Mesendoderm (in vitro differentiated cells): ENCODE results near the gene ZSWIM3.

Experiments
- DNase-seq: peaks from one replicate; pipeline ENCODE4 v3.0.0; 2013
- H2AK5ac ChIP-seq: 2 replicates; pipeline ENCODE4 v1.6.1; 2013; ENCODE audit warnings: low read length, inconsistent platforms
- H2BK120ac ChIP-seq: 2 replicates; pipeline ENCODE4 v1.6.1; 2013; ENCODE audit warnings: low read depth, mild to moderate bottlenecking, low read length, moderate library complexity, mixed read lengths
- H2BK15ac ChIP-seq: replicated peaks from 2 replicates; pipeline ENCODE4 v1.6.1; 2013; ENCODE audit warnings: low read depth, mild to moderate bottlenecking, moderate library complexity
- H2BK5ac ChIP-seq: 2 replicates; pipeline ENCODE4 v1.6.1; 2013; ENCODE audit warnings: low read length, inconsistent platforms
- H3K18ac ChIP-seq: 2 replicates; pipeline ENCODE4 v1.6.1; 2013; ENCODE audit warnings: mild to moderate bottlenecking, low read length, mixed read lengths
- H3K23ac ChIP-seq: one replicate; pipeline ENCODE4 v1.6.1; 2013; ENCODE audit warnings: low read length
- H3K27ac ChIP-seq: 2 replicates; pipeline ENCODE4 v1.5.1; 2013; ENCODE audit warnings: low read depth, mild to moderate bottlenecking, inconsistent platforms, low read length, moderate library complexity
- H3K27me3 ChIP-seq: 2 replicates; pipeline ENCODE4 v1.6.1; 2013; ENCODE audit warnings: low read length, control low read depth, mild to moderate bottlenecking, inconsistent platforms; ENCODE audit not compliant: insufficient read depth, poor library complexity
- H3K36me3 ChIP-seq: 2 replicates; pipeline ENCODE4 v1.6.1; 2013; ENCODE audit warnings: low read length, inconsistent platforms; ENCODE audit not compliant: control insufficient read depth, insufficient read depth
- H3K4ac ChIP-seq: one replicate; pipeline ENCODE4 v1.6.1; 2013; ENCODE audit warnings: low read depth, mild to moderate bottlenecking, low read length, moderate library complexity
- H3K4me1 ChIP-seq: 2 replicates; pipeline ENCODE4 v1.6.1; 2013; ENCODE audit warnings: low read depth, low read length, inconsistent platforms; ENCODE audit not compliant: control insufficient read depth
- H3K4me2 ChIP-seq: 2 replicates; pipeline ENCODE4 v1.6.1; 2013; ENCODE audit warnings: low read length
- H3K4me3 ChIP-seq: 2 replicates; pipeline ENCODE4 v1.5.1; 2013; ENCODE audit warnings: mild to moderate bottlenecking, low read length
- H3K56ac ChIP-seq: one replicate; pipeline ENCODE4 v1.6.1; 2013; ENCODE audit warnings: low read length
- H3K79me1 ChIP-seq: 2 replicates; pipeline ENCODE4 v1.6.1; 2013; ENCODE audit warnings: low read length, inconsistent platforms
- H3K79me2 ChIP-seq: 2 replicates; pipeline ENCODE4 v1.6.1; 2013; ENCODE audit warnings: mild to moderate bottlenecking, low read length; ENCODE audit not compliant: control insufficient read depth, insufficient read depth
- H3K9ac ChIP-seq: 2 replicates; pipeline ENCODE4 v1.6.1; 2013; ENCODE audit warnings: low read length, inconsistent platforms
- H4K5ac ChIP-seq: one replicate; pipeline ENCODE4 v1.6.1; 2013; ENCODE audit warnings: low read length
- H4K8ac ChIP-seq: one replicate; pipeline ENCODE4 v1.6.1; 2013; ENCODE audit warnings: low read depth, mild to moderate bottlenecking, control low read depth, low read length, moderate library complexity
- WGBS: extraction: QIAGEN DNeasy Blood & Tissue Kit; methylation state at CpG from one replicate; pipeline ENCODE4 v1.1.7; 2013; ENCODE audit warnings: low lambda C conversion rate, missing lambda C conversion rate; ENCODE audit not compliant: insufficient coverage; ENCODE audit errors: extremely low coverage; 5-methylcytosine and 5-hydroxymethylcytosine counted together

Gene ZSWIM3

DNA sequence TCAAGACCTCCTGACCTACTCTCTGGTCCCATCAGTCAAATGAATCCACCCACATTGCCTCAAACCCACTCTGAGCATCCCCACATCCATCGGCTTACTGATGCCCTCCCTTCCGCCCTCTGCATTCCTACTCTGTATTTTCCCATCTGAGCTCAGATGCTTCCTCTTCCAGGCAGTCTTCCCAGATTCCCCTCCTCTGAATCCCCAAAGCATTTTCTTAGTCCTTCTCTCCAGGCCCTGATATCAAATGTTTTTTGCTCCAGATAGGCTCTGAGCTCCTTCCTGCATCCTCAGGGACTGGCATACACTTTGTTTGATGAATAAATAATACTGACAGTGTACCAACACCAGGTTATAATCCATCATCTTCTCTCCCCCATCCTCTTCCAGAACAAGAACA, 50.7 kb downstream of the ZSWIM3 start:
- no peak overlapping the region for H2BK15ac ChIP-seq

DNA sequence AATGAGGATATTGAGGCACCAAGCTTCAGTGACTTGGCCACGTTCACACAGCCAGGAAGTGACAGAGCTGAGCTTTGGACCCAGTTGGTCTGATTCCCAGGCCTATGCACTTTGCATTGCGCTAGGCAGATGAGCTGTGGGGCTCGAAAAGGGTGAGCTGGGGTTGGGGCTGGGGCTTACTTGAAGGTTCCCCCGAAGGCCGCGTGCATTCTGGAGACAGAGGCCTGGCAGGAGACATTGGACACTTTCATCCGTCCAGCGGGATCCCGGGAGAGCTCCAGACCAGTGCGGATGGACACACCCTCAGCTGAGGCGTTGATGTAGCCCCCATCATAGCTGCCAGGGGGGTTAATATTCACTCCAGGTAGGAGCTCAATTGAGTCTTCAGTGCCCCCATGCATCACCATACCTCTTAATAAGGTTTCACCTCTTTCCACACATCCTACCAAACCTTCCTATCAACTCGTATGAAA, 52.0 kb downstream of the ZSWIM3 start:
- no peaks in the 10 kb centered on the region for H3K27me3 ChIP-seq
- no peak overlapping the region for H2BK120ac ChIP-seq
- H4K8ac ChIP-seq, result no peak overlapping the region
- H3K79me2 ChIP-seq, result peaks cover 3% of the 10 kb centered on the region
- peaks cover 16% of the 10 kb centered on the region for H3K36me3 ChIP-seq
- H3K27ac ChIP-seq, result no peak overlapping the region
- H3K4me2 ChIP-seq, result no peak overlapping the region
- no peak overlapping the region for H4K5ac ChIP-seq
- no peak overlapping the region for H3K4me3 ChIP-seq
- WGBS, result 100% methylated on average over 1 of the region's 12 CpGs
- H3K9ac ChIP-seq, result no peak overlapping the region
- peaks cover 2% of the 10 kb centered on the region for H3K4me1 ChIP-seq
- no peak overlapping the region for H3K23ac ChIP-seq
- no peak overlapping the region for H2AK5ac ChIP-seq
- H3K18ac ChIP-seq, result no peak overlapping the region
- no peak overlapping the region for H2BK15ac ChIP-seq
- no peak overlapping the region for H2BK5ac ChIP-seq
- H3K4ac ChIP-seq, result no peak overlapping the region
- no peak overlapping the region for H3K56ac ChIP-seq
- H3K79me1 ChIP-seq, result peaks cover 6% of the 10 kb centered on the region
- no peak for DNase-seq

More for the DNA sequence above, 50.7 kb downstream of the ZSWIM3 start:
- no peak overlapping the region for H2AK5ac ChIP-seq
- no peak overlapping the region for H2BK120ac ChIP-seq
- no CpG with 5 or more reads among the region's 2 CpGs for WGBS
- H2BK5ac ChIP-seq, result no peak overlapping the region
- H3K27me3 ChIP-seq, result no peaks in the 10 kb centered on the region
- no peak overlapping the region for H3K27ac ChIP-seq
- H3K23ac ChIP-seq, result no peak overlapping the region
- no peak overlapping the region for H3K9ac ChIP-seq
- H3K18ac ChIP-seq, result no peak overlapping the region
- H3K4me2 ChIP-seq, result no peak overlapping the region
- no peak overlapping the region for H3K4ac ChIP-seq
- peaks cover 3% of the 10 kb centered on the region for H3K79me2 ChIP-seq
- no peak overlapping the region for H4K8ac ChIP-seq
- H3K36me3 ChIP-seq, result peaks cover 16% of the 10 kb centered on the region
- H3K56ac ChIP-seq, result no peak overlapping the region
- peaks cover 2% of the 10 kb centered on the region for H3K4me1 ChIP-seq
- H3K79me1 ChIP-seq, result peaks cover 6% of the 10 kb centered on the region
- no peak overlapping the region for H4K5ac ChIP-seq
- no peak overlapping the region for H3K4me3 ChIP-seq
- DNase-seq, result no peak

DNA sequence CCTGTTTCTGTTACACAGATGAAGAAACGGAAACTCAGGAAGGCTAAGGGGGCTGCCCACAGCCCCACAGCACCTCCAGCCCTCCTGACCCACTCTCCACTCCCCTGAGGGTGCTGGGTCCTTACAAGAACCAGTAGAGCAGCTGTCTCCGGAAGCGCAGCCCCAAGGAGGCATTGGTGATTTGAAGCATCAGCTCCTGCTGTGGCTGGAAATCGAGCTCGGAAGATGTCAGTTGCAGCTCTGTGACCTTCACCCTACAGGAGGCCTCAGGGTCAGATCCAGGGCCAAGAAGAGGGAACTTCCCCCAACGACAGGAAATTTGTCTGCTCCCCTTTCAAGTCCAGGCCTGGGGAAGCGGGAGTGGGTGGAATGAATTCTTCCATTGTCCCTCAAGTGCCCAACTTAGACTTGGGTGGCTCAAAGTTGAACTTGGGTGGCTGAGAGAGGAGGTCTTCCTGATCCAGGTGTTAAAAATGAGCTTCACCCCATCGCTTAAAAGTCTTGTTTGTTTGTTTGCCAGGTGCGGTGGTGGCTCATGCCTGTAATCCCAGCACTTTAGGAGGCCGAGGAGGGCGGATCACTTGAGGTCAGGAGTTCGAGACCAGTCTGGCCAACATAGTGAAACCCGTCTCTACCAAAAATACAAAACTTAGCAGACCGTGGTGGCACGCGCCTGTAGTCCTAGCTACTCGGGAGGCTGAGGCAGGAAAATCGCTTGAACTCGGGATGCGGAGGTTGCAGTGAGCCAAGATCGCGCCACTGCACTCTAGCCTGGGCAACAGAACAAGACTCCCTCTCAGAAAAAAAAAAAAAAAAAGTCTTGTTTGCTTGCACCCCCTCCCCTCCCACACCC, 52.6 kb downstream of the ZSWIM3 start:
- H2BK15ac ChIP-seq, result no peak overlapping the region
- H4K8ac ChIP-seq, result no peak overlapping the region
- no peak for DNase-seq
- peaks cover 3% of the 10 kb centered on the region for H3K79me2 ChIP-seq
- H2AK5ac ChIP-seq, result no peak overlapping the region
- H3K4me1 ChIP-seq, result peaks cover 2% of the 10 kb centered on the region
- no peak overlapping the region for H2BK5ac ChIP-seq
- H3K4me3 ChIP-seq, result no peak overlapping the region
- H3K18ac ChIP-seq, result no peak overlapping the region
- no peak overlapping the region for H2BK120ac ChIP-seq
- no peak overlapping the region for H3K4me2 ChIP-seq
- H3K27ac ChIP-seq, result no peak overlapping the region
- no peak overlapping the region for H4K5ac ChIP-seq
- H3K27me3 ChIP-seq, result no peaks in the 10 kb centered on the region
- H3K36me3 ChIP-seq, result peaks cover 13% of the 10 kb centered on the region
- H3K9ac ChIP-seq, result no peak overlapping the region
- H3K56ac ChIP-seq, result peak overlapping the region; percentile 25
- no CpG with 5 or more reads among the region's 22 CpGs for whole genome bisulfite sequencing
- peaks cover 6% of the 10 kb centered on the region for H3K79me1 ChIP-seq
- no peak overlapping the region for H3K23ac ChIP-seq
- no peak overlapping the region for H3K4ac ChIP-seq

DNA sequence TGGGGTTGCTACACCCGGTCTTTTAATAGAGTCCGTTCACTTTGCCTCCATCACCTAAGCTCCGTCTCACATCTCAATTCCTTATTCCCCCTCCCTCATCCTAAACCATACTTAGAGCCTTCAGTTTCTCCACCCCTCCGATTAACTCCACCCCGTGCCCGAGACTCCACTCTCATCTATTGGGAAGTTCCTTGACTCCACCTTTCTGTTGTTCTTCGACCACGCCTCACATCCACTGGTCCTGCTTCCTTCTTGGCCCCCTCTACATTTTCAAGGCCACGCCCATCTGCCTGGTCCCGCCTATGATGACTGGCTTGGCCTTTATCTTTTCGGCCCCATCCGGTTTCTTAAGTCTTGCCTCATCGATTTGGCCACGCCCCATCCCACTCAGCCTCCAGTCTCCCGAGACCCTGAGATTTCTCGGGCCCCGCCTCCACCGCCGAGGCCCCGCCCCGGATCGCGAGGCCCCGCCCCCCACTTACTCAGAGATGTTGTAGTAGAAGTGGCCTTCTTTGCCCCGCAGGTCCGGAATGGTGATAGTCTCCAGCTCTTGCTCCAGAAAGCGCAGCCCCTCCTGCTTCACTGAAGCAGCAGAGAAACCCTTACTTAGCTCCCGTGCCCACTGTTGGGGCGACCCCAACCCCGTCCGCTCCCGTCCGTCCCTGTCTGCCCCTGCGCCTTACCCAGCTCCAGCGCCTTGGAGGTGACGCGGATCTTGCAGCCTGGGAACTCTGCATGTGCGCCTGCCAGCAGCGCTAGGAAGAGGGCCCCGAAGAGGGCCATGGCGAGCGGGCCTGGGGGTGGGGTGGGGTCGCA, 53.5 kb downstream of the ZSWIM3 start:
- peak overlapping the region; percentile 80 for H2BK5ac ChIP-seq
- H2AK5ac ChIP-seq, result no peak overlapping the region
- no peak overlapping the region for H2BK15ac ChIP-seq
- peaks cover 3% of the 10 kb centered on the region for H3K79me2 ChIP-seq
- H3K4me3 ChIP-seq, result peak overlapping the region; percentile 78
- H3K18ac ChIP-seq, result no peak overlapping the region
- H3K27ac ChIP-seq, result peak overlapping the region; percentile 1
- peak overlapping the region; percentile 94 for H3K56ac ChIP-seq
- peaks cover 12% of the 10 kb centered on the region for H3K36me3 ChIP-seq
- peaks cover 2% of the 10 kb centered on the region for H3K4me1 ChIP-seq
- 100% methylated on average over 1 of the region's 43 CpGs for WGBS
- peak overlapping the region; percentile 94 for H3K9ac ChIP-seq
- no peak overlapping the region for H4K8ac ChIP-seq
- no peak overlapping the region for H4K5ac ChIP-seq
- H3K27me3 ChIP-seq, result no peaks in the 10 kb centered on the region
- H3K4me2 ChIP-seq, result peak overlapping the region; percentile 99
- DNase-seq, result peak; percentile 100
- H3K79me1 ChIP-seq, result peaks cover 6% of the 10 kb centered on the region
- H3K4ac ChIP-seq, result peak overlapping the region; percentile 1
- H3K23ac ChIP-seq, result no peak overlapping the region
- no peak overlapping the region for H2BK120ac ChIP-seq

GRCh38 chr20:45911486-45912343, 54.3 kb downstream of the ZSWIM3 start, which contains the start of gene PLTP:
TSS of gene PLTP (minus strand) at chr20:45912155. CDS start at chr20:45911452, 703 bp downstream.
- peaks cover 3% of the 10 kb centered on the region for H3K79me2 ChIP-seq
- H3K9ac ChIP-seq, result peak within 1 kb of the TSS; percentile 94
- no peak within 1 kb of the TSS for H3K18ac ChIP-seq
- peak within 1 kb of the TSS; percentile 94 for H3K56ac ChIP-seq
- peaks cover 6% of the 10 kb centered on the region for H3K79me1 ChIP-seq
- H2BK15ac ChIP-seq, result no peak within 1 kb of the TSS
- peak within 1 kb of the TSS; percentile 1 for H3K4ac ChIP-seq
- peaks cover 2% of the 10 kb centered on the region for H3K4me1 ChIP-seq
- H2AK5ac ChIP-seq, result peak within 1 kb of the TSS; percentile 11
- H4K8ac ChIP-seq, result no peak within 1 kb of the TSS
- no peak within 1 kb of the TSS for H2BK120ac ChIP-seq
- peaks cover 10% of the 10 kb centered on the region for H3K36me3 ChIP-seq
- peak; percentile 82 for DNase-seq
- no peak within 1 kb of the TSS for H4K5ac ChIP-seq
- no peaks in the 10 kb centered on the region for H3K27me3 ChIP-seq
- H2BK5ac ChIP-seq, result peak within 1 kb of the TSS; percentile 80
- no peak within 1 kb of the TSS for H3K23ac ChIP-seq
- H3K27ac ChIP-seq, result peak within 1 kb of the TSS; percentile 1
- peak within 1 kb of the TSS; percentile 78 for H3K4me3 ChIP-seq
- no CpG with 5 or more reads among the region's 58 CpGs for WGBS
- peak within 1 kb of the TSS; percentile 99 for H3K4me2 ChIP-seq
